Measurements from ENCODE around the gene ANKMY2. TPM values are rescaled to one million over a fixed set of nuclear protein-coding genes. Genes with fewer than 3 reads are reported as not detected.
"Not testable (repeated sequence)": the region's sequence is repeated elsewhere in the genome, so short reads cannot be mapped to it uniquely, and the experiment has no call there.

Gene ANKMY2
- total and polyA plus RNA-seq, 8 donors = 3.9 to 11.4 (median 8.2) TPM

DNA sequence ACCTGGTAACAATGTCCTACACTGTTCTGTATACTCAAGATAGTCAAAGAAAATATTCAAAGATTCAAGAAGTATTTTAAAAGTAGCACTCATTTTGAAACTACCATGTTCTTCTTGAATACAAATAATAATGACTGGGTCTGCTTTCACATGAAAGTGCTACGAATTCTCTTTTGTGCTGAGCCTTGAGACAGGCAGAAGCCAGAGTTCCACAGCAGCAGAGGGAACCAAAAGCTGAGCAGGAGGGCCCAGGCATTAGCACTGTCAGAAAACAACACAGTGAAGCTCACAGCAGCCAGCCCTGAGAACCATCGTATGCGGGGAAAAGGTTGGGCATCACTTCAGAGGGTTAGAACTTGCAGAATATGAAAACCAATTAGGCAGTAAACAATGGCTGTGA lies 38.9 kb downstream of the ANKMY2 start:
- Histone ChIP-seq H3K4me3 (no peak overlapping the region), H3K27me3 (no peaks in the 10 kb centered on the region), H3K9me3 (no peaks in the 10 kb centered on the region), H3K27ac (no peak overlapping the region), H3K4me1 (peaks cover 12 to 14% (median 13%) of the 10 kb centered on the region in 3 donors), H3K36me3 (no peaks in the 10 kb centered on the region)
- intact Hi-C loops (cut with DNase I) = no loop called here
- FAIRE-seq (no peak), ATAC-seq (peak; percentile 22 to 55 (median 37)), DNase-seq (no peak)
- TF ChIP-seq, protein P1, sequence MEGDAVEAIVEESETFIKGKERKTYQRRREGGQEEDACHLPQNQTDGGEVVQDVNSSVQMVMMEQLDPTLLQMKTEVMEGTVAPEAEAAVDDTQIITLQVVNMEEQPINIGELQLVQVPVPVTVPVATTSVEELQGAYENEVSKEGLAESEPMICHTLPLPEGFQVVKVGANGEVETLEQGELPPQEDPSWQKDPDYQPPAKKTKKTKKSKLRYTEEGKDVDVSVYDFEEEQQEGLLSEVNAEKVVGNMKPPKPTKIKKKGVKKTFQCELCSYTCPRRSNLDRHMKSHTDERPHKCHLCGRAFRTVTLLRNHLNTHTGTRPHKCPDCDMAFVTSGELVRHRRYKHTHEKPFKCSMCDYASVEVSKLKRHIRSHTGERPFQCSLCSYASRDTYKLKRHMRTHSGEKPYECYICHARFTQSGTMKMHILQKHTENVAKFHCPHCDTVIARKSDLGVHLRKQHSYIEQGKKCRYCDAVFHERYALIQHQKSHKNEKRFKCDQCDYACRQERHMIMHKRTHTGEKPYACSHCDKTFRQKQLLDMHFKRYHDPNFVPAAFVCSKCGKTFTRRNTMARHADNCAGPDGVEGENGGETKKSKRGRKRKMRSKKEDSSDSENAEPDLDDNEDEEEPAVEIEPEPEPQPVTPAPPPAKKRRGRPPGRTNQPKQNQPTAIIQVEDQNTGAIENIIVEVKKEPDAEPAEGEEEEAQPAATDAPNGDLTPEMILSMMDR (IDR thresholded peaks at IDR 0.05) = no peak
- 39 to 48% methylated on average over 3 of the region's 3 CpGs for WGBS, 2 donors

DNA sequence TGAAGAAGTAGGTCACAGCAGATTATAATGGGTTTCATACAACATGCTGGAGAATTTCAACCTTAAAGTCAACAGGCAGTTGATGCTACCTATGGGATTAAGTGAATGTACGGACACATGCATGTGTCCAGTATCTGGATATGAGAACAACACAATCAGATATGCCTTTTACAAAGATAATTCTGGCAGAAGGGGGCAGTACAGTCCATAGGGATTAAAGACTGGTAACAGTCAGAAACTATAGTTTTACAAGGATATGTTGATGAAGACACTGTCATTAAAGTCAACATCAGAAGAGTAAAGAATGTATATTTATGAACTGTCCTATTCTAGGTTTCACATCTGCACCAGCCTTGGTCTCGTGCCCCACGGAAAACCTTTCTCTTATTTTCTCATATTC lies 41.5 kb downstream of the ANKMY2 start:
- Histone ChIP-seq H3K4me1 (peaks cover 0 to under 1% (median 0%) of the 10 kb centered on the region in 3 donors), H3K27me3 (no peaks in the 10 kb centered on the region), H3K27ac (no peak overlapping the region), H3K9me3 (no peaks in the 10 kb centered on the region), H3K4me3 (no peak overlapping the region), H3K36me3 (peaks cover 0 to 8% (median 0%) of the 10 kb centered on the region in 3 donors)
- WGBS, 2 donors = 89% methylated on average over 3 of the region's 3 CpGs
- ATAC-seq = peak in 1 of 4 donors; percentile 37
- FAIRE-seq = no peak
- intact Hi-C loops (cut with DNase I) = no loop called here
- TF ChIP-seq, protein P1 (IDR thresholded peaks at IDR 0.05) = no peak
- DNase-seq = no peak

- intact Hi-C loops (cut with DNase I) = no loop called here
- FAIRE-seq = no peak
- peak in 1 of 6 donors; percentile 31 for DNase-seq
- H3K9me3 ChIP-seq = no peaks in the 10 kb centered on the region
- H3K4me1 ChIP-seq = no peaks in the 10 kb centered on the region
- H3K36me3 ChIP-seq = peaks cover 0 to 8% (median 0%) of the 10 kb centered on the region in 3 donors
- TF ChIP-seq, protein P1 (IDR thresholded peaks at IDR 0.05) = no peak
- no peaks in the 10 kb centered on the region for H3K27me3 ChIP-seq
- ATAC-seq = peak; percentile 66 to 83 (median 74)
- no peak overlapping the region for H3K27ac ChIP-seq
- H3K4me3 ChIP-seq = no peak overlapping the region
Observed at GRCh38 chr7:16603633-16604032, 41.9 kb downstream of the ANKMY2 start.

DNA sequence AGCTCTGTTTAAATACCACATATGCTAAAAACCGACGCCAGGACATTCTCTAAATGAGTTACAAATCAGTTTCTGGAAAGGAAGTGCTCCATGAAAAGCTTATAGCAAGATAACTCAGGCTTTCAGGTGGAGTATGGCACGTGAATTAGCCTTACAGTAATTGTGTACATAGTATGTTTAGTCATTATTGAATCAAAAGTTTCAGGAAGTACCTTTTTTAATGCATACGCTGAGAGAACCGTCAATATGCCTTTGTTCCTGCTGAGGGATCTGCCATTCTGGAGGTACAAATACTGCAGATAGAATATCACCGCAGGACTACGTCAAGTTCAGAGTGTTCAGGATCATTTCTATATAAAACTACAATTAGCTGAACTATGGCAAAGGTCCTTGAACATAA lies 45.7 kb downstream of the ANKMY2 start:
- intact Hi-C loops (cut with DNase I) = no loop called here
- peaks cover 0 to 8% (median 0%) of the 10 kb centered on the region in 3 donors for H3K36me3 ChIP-seq

DNA sequence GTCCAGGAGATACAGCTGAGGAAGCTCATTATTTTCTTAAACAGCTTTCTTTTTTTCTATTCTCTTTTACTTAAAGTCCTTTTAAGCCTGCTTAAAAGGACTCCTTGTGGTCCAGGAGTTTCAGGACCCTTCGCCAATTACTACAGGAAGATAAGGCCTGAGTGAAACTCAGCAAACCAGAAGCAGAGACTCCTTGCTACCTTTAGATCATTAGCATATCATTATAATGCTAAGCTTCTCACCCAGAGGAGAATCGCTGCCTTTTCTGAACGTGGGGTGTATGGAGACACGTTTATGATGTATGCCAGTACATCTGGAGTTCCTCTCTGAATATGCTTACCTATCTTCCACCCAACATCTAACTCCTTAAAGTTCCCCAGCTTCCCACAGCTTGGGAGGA lies 47.5 kb downstream of the ANKMY2 start:
- H3K4me3 ChIP-seq = no peak overlapping the region
- H3K36me3 ChIP-seq = peaks cover 0 to 8% (median 0%) of the 10 kb centered on the region in 3 donors
- no peaks in the 10 kb centered on the region for H3K4me1 ChIP-seq
- WGBS, 2 donors = 74 to 78% methylated on average over 4 of the region's 4 CpGs
- FAIRE-seq = no peak
- intact Hi-C loops (cut with DNase I) = no loop called here
- DNase-seq = no peak
- H3K9me3 ChIP-seq = no peaks in the 10 kb centered on the region
- TF ChIP-seq, protein P1 (IDR thresholded peaks at IDR 0.05) = no peak
- H3K27me3 ChIP-seq = no peaks in the 10 kb centered on the region
- no peak overlapping the region for H3K27ac ChIP-seq
- ATAC-seq = no peak

More for the DNA sequence above, 45.7 kb downstream of the ANKMY2 start:
- no peak overlapping the region for H3K27ac ChIP-seq
- peak in 1 of 4 donors; percentile 21 for ATAC-seq
- no peaks in the 10 kb centered on the region for H3K4me1 ChIP-seq
- H3K27me3 ChIP-seq = no peaks in the 10 kb centered on the region
- TF ChIP-seq, protein P1 (IDR thresholded peaks at IDR 0.05) = no peak
- 74% methylated on average over 7 of the region's 7 CpGs for WGBS, 2 donors
- no peaks in the 10 kb centered on the region for H3K9me3 ChIP-seq
- H3K4me3 ChIP-seq = no peak overlapping the region
- DNase-seq = no peak
- no peak for FAIRE-seq

DNA sequence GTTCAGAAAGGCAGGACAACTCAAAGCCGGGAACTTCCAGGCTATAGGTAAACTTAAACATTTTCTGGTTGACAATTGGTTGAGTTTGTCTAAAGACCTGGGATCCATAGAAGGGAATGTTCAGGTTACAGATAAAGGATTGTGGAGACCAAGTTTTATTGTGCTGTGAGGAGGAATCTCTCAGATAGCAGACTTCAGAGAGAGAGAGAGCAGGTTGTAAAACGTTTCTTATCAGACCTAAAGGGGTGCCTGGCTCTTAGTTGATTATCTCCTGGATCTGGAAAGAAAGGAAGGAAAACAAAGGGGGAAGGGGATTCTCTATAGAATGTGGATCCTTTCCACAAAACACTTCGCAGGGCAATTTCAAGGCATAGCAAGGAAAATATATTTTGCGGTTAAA lies 50.0 kb downstream of the ANKMY2 start:
- H3K9me3 ChIP-seq; H3K27ac ChIP-seq; H3K4me3 ChIP-seq; ATAC-seq; DNase-seq; intact Hi-C loops (cut with DNase I); H3K36me3 ChIP-seq; H3K4me1 ChIP-seq; H3K27me3 ChIP-seq; FAIRE-seq: not testable (repeated sequence)
- 73 to 74% methylated on average over 4 of the region's 4 CpGs for WGBS, 2 donors
